Neural crest cell (in vitro differentiated cells): ENCODE data around the gene ZNF839. TPM values are rescaled to one million over a fixed set of nuclear protein-coding genes. Genes with fewer than 3 reads are reported as not detected.
A peak's percentile ranks its signal among the peaks of the same experiment; 100 is the strongest.

Experiments used
- DNase-seq: peaks from one replicate; pipeline ENCODE4 v3.0.0; 2021; ENCODE audit warnings: low read depth, mixed read lengths, low spot score
- H3K27ac Mint-ChIP-seq: one replicate; pipeline ENCODE4 v1.8.0; 2021; ENCODE audit warnings: mild to moderate bottlenecking, mixed read lengths; ENCODE audit not compliant: unreplicated experiment
- H3K27me3 Mint-ChIP-seq: 2 replicates; pipeline ENCODE4 v1.8.0; 2021; ENCODE audit warnings: low read depth, mild to moderate bottlenecking, mixed read lengths
- H3K36me3 Mint-ChIP-seq: 2 replicates; pipeline ENCODE4 v1.8.0; 2021; ENCODE audit warnings: low read depth, mild to moderate bottlenecking, mixed read lengths
- H3K4me1 Mint-ChIP-seq: 2 replicates; pipeline ENCODE4 v1.8.0; 2021; ENCODE audit warnings: mixed read lengths
- H3K4me3 Mint-ChIP-seq: one replicate; pipeline ENCODE4 v1.8.0; 2021; ENCODE audit warnings: mild to moderate bottlenecking, mixed read lengths
- H3K9me3 Mint-ChIP-seq: 2 replicates; pipeline ENCODE4 v1.8.0; 2021; ENCODE audit warnings: mixed read lengths
- long read RNA-seq: library from polyadenylated mRNA; unstranded; transcript quantifications from one replicate; pipeline ENCODE4 v2.0.0, GENCODE V29; 2020
- total RNA-seq: library from RNA; stranded (reverse); gene quantifications from 2 replicates; pipeline ENCODE4 v1.2.1, GENCODE V29; 2021
- TF ChIP-seq, protein P1 (sequence below): fragments of 200-600 bp; sonication (generic); conservative IDR thresholded peaks from 2 replicates; pipeline ENCODE4 v1.5.0; 2021; ENCODE audit warnings: antibody characterized with exemption, mild to moderate bottlenecking

Gene ZNF839
- total RNA-seq, result 15.9 and 16.1 TPM in 2 replicates
- long read RNA-seq, partial matches to known transcripts, result 1 of 7 reads
- long read RNA-seq, other reads (novel, unspliced or antisense), result 4 of 7 reads

DNA sequence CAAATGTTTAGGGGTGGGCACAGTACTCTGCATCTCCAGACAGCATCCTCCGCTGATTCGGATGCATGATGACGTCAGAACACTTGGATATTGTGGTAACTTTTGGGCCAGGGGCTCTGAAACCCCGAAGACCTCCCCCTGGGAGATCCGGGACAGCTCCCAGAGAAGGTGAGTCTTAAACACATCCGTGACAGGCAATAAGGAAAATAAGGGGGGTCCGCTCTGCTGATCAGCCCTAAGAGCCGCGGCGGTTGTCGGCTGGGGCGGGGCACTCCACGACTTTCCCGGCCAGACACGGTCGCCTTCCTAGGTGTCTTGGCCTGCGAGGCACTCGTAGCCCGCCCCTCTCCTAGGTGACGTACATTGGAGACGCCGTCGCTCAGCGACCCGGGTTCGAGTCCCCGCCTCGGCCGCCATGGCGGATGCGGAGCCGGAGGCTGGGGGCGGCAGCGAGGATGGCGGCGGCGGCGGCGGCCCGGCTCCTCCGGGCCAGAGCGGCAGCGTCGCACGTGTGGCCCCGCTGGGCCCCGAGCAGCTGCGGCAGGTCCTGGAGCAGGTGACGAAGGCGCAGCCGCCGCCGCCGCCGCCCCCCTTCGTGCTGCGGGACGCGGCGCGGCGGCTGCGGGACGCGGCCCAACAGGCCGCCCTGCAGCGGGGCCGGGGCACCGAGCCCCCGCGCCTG lies at the start of gene ZNF839:
Gene ZNF839 (plus strand): TSS at position 396 of the 682 bp plus-strand sequence. CDS start 20 bp downstream, at position 416.
- H3K27me3 Mint-ChIP-seq, result peaks cover 17% of the 10 kb centered on the region
- peak; percentile 96 for DNase-seq

DNA sequence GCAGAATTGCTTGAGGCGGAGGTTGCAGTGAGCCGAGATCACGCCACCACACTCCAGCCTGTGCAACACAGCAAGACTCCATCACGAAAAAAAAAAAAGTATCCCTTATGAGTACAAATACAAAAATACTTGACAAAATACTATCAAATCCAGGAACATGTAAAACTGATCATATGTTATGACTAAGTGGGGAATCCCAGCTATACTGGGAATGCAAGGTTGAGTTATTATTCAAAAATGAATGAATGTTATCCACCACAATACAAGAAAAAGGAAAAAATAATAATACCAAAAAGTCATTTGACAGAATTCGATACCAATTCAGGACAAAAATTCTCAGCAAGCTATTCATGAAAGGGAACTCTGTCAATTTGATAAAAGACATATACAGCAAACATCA lies 47.2 kb upstream of the ZNF839 start:
- TF ChIP-seq, protein P1, sequence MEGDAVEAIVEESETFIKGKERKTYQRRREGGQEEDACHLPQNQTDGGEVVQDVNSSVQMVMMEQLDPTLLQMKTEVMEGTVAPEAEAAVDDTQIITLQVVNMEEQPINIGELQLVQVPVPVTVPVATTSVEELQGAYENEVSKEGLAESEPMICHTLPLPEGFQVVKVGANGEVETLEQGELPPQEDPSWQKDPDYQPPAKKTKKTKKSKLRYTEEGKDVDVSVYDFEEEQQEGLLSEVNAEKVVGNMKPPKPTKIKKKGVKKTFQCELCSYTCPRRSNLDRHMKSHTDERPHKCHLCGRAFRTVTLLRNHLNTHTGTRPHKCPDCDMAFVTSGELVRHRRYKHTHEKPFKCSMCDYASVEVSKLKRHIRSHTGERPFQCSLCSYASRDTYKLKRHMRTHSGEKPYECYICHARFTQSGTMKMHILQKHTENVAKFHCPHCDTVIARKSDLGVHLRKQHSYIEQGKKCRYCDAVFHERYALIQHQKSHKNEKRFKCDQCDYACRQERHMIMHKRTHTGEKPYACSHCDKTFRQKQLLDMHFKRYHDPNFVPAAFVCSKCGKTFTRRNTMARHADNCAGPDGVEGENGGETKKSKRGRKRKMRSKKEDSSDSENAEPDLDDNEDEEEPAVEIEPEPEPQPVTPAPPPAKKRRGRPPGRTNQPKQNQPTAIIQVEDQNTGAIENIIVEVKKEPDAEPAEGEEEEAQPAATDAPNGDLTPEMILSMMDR, result no peak
- Mint-ChIP-seq H3K36me3 (peaks cover 7% of the 10 kb centered on the region), H3K4me1 (peaks cover 13% of the 10 kb centered on the region), H3K27me3 (no peaks in the 10 kb centered on the region), H3K4me3 (no peak overlapping the region), H3K27ac (no peak overlapping the region), H3K9me3 (no peaks in the 10 kb centered on the region)
- no peak for DNase-seq

More for the DNA sequence above, at the start of gene ZNF839:
- Mint-ChIP-seq H3K27ac (peak within 1 kb of the TSS; percentile 97), H3K36me3 (peaks cover 2% of the 10 kb centered on the region), H3K9me3 (no peaks in the 10 kb centered on the region), H3K4me1 (peaks cover 64% of the 10 kb centered on the region), H3K4me3 (peak within 1 kb of the TSS; percentile 96)
- TF ChIP-seq, protein P1, result no peak

DNA sequence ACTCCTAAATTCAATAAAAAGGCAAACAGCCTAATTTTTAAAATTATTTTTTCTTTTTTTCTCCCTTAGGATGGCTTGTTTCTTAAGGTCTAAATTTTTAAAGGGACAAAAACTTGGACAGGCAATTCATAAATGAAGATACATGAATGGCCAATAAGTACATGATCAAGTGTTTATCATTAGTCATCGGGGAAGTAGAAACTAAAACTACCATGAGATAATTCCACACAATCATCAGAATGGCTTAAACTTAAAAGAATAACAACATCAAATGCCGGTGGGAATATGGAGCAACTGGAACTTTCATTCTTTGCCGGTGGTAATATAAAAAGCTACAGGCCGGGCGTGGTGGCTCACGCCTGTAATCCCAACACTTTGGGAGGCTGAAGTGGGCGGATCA lies 43.7 kb upstream of the ZNF839 start:
- no peak overlapping the region for H3K27ac Mint-ChIP-seq

DNA sequence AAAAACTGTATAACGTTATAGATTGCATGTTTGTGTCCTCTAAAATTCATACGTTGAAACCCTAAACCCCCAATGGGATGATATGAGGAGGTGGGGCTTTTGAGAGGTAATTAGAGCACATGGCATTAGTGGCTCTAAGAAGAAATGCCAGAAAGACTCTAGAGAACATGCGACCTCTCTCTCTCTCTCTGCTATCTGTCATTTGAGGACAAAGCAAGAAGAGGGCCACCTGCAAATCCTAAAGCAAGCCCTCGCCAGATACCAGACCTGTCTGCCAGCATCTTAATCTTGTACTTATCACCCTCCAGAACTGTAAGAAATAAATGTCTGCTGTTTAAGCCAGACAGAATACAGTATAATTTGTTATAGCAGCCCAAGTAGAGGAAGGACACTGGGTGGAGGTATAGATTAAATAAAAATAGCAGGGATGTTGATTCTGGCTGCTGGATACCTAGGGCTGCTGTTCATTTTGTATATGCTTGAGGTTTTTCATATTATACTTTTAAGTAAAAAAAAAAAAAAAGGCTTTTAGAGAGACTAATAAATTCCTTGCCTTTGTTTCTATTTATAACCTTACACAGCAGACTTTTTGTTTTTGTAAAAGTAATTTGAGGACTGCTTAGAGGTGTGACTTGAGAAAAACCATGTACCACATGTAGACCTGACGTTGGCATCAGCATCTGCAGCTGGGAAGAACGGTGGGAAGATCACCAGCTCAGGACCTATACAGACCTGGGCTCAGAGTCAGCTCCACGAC lies 41.5 kb upstream of the ZNF839 start:
- TF ChIP-seq, protein P1, result no peak
- Mint-ChIP-seq H3K36me3 (peaks cover 8% of the 10 kb centered on the region), H3K4me3 (no peak overlapping the region), H3K27me3 (no peaks in the 10 kb centered on the region), H3K27ac (no peak overlapping the region), H3K4me1 (no peaks in the 10 kb centered on the region), H3K9me3 (no peaks in the 10 kb centered on the region)
- no peak for DNase-seq

More for the DNA sequence above, 43.7 kb upstream of the ZNF839 start:
- H3K9me3 Mint-ChIP-seq, result no peaks in the 10 kb centered on the region
- H3K4me1 Mint-ChIP-seq, result no peaks in the 10 kb centered on the region
- no peak overlapping the region for H3K4me3 Mint-ChIP-seq
- no peak for DNase-seq
- TF ChIP-seq, protein P1, result no peak
- peaks cover 10% of the 10 kb centered on the region for H3K36me3 Mint-ChIP-seq
- no peaks in the 10 kb centered on the region for H3K27me3 Mint-ChIP-seq

DNA sequence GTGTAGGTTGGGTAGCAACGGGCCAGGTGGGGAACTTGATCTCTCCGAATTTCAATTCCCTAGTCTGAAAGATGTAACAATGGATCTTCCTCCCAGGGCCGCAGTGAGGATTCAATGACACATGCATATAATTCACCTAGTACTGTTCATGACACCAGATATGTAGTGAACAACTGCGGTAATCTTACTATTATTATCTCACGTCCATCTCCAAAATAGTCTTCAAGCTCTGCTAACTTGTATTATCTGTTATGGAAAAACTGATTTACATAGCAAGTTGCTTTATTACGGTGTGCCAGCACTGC lies 41.0 kb upstream of the ZNF839 start:
- no peaks in the 10 kb centered on the region for H3K27me3 Mint-ChIP-seq
- no peak overlapping the region for H3K27ac Mint-ChIP-seq
- no peaks in the 10 kb centered on the region for H3K9me3 Mint-ChIP-seq
- peaks cover 8% of the 10 kb centered on the region for H3K36me3 Mint-ChIP-seq
- DNase-seq, result no peak
- TF ChIP-seq, protein P1, result no peak
- H3K4me1 Mint-ChIP-seq, result no peaks in the 10 kb centered on the region
- no peak overlapping the region for H3K4me3 Mint-ChIP-seq
